ENCODE data around the gene OLA1. TPM values are rescaled to one million over a fixed set of nuclear protein-coding genes. Genes with fewer than 3 reads are reported as not detected.

OLA1 gene
- polyA plus RNA-seq, 1 donor: 236 TPM

- no peak for DNase-seq (ENCODE audit: low read depth)
Measured at GRCh38 chr2:174121175-174121574, 127.2 kb downstream of the OLA1 start.

GRCh38 chr2:174120346-174120745, 128.0 kb downstream of the OLA1 start:
- DNase-seq (ENCODE audit: low read depth): no peak

GRCh38 chr2:174117951-174118930, 130.1 kb downstream of the OLA1 start:
- no peak for DNase-seq (ENCODE audit: low read depth)

DNA sequence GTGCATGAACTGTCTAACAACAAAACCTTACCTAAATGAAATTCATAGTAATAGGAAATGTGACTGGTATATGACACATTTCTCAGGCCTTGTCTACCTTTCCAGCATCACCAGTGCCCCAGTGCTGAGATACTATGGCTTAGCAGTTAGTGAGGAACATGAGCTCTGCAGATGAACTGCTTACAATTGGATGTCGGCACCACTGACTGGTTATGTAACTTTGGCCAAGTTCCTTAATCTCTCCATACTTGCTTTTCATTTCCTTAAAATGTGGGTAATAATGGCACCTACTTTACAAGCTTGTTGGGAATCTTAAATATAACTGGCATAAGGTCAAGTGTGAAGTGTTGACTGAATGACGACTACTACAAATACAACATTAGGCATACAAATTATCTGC, 136.3 kb downstream of the OLA1 start:
- DNase-seq (ENCODE audit: low read depth): no peak

- no peak for DNase-seq (ENCODE audit: low read depth)
Measured at GRCh38 chr2:174108579-174108978, 139.8 kb downstream of the OLA1 start.

GRCh38 chr2:174106736-174107135, 141.6 kb downstream of the OLA1 start:
- DNase-seq (ENCODE audit: low read depth): no peak

DNA sequence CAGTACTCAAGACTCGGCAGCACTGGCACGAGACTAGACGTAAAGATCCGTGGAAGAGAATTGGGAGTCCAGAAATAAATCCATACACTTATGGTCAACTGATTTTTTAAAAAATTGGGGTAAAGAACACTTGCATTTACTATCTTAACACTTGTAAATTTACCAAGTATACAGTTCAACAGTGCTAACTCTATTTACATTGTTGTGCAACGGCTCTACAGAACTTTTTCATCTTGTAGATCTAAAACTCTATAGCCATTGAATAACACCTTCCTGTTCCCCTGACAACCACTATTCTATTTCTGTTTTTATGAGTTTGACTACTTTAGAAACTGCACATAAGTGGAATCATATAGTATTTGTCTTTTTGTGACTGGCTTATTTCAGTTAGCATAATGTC, 153.8 kb downstream of the OLA1 start:
- DNase-seq (ENCODE audit: low read depth): no peak

- DNase-seq (ENCODE audit: low read depth): no peak
Measured at GRCh38 chr2:174090476-174090875, 157.9 kb downstream of the OLA1 start.

GRCh38 chr2:174088706-174089460, 159.4 kb downstream of the OLA1 start:
- no peak for DNase-seq (ENCODE audit: low read depth)

- no peak for DNase-seq (ENCODE audit: low read depth)
Measured at GRCh38 chr2:174086708-174087107, 161.6 kb downstream of the OLA1 start.

DNA sequence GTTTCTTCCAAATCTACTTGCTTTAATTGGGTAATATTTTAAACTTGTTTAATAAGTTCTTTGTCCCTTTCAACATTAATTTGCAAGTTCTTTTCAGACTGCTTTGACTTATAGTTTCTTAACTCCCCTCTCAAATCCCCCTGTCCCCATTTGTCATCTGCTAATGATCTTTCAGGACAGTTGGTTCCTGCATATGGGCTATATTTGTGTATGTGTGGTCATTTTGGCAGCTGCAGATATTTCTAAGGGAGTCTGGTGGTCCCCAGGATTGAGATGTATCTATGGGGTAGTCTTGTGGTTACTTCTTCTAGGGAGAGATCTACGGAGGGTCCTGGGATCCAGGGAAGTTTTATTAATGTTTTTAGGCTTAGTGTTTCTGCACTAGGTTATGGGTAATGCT, 162.6 kb downstream of the OLA1 start:
- DNase-seq (ENCODE audit: low read depth): no peak

DNA sequence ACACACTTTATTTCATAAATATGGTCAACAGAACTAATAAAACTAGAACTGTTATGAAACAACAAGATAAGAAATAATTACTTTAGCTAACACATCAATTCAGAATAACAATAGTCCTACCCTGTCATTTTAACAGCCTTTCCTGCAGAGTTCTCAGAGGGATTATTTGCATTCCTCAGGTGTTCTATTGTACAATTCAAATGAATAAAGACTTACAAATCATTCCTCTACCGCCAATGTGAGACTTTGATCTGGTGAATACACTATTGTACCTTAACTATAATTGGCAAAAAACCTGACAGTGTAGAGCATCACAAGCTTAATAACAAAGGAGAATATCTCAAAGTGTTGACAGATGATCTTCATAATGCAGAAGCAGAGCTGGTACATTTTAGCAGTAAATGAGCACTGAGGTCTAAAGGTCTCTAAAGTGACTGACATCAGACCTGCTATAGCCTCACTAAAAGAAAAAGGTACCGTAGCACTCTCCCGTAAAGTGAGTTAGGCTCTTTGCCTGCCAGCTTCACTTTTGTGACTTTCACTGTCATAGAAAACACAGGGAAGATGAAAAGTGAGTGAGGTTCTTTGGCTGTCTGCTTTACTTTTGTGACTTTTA, 164.4 kb downstream of the OLA1 start:
- DNase-seq (ENCODE audit: low read depth): no peak

DNA sequence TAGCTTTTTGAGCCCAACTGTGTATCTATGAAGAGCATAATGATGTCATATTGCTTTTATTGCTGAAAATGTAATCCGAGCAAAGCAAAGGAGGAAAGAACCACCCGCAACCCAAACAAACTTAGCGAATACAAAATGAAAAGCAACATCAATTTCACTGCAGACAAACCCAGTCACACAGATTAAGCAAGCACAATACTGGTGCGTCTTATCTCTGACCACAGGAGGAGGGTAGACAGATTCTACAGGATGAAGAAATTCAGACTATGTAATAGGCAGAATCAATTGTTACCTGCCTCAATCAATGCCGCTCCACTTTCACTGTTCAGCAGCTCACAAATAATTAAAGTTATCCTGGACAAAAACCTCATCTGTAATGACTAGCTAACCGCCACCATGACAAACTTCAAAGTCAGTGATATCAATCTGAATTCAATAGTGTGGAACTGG, 167.6 kb downstream of the OLA1 start:
- no peak for DNase-seq (ENCODE audit: low read depth)

GRCh38 chr2:174078275-174078674, 170.1 kb downstream of the OLA1 start:
- no peak for DNase-seq (ENCODE audit: low read depth)

- DNase-seq (ENCODE audit: low read depth): no peak
Measured at GRCh38 chr2:174076975-174077374, 171.4 kb downstream of the OLA1 start.

DNA sequence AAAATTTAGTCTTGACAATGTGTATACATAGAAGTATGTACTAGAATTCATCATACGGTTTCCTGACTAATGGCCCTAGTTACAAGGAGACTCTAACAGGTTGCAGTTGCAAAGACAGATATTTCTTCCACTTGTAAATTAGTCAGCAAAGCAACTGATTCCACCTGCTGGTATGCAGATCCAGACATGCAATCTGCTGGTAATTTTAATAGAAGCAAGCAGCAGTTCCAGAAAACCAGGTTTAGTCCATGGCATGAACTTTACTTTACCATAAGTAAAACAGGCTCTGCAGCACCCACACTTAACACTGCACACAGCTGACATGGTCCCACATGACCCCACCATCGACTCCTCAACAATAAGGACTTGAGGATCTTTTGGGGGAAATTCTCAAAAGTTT, 172.3 kb downstream of the OLA1 start:
- no peak for DNase-seq (ENCODE audit: low read depth)

DNA sequence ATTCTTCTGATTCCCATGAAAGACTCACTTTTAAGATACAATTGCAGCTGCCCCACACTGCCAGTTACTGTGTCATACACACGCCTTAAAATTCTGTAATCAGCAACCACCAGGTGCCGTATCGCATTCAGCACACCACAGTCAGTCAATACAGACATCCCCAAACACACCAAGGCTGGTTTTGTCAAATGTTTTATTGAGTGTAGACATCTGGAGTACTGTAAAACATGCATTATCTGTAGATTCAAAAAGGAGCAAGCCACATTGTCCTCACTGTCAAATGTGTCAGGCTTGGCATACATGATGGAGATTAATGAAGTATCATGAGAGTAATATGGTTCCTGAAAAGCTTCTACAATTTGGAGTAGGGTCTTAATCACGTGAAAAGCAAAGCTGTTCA, 173.5 kb downstream of the OLA1 start:
- no peak for DNase-seq (ENCODE audit: low read depth)

DNA sequence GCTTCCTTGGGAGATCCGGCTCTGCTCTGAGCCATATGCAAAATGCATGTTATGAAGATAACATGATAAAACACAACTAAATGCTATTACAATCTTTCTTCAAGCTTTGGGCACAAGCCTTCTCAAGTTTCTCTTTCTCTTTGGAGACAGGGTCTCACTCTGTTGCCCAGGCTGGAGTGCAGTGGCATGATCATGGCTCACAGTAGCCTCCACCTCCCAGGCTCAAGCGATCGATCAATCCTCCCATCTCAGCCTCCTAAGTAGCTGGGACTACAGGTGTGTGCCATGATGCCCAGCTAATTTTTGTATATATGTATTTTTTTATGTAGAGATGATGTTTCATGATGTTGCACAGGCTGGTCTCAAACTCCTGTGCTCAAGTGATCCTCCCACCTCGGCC, 175.5 kb downstream of the OLA1 start:
- no peak for DNase-seq (ENCODE audit: low read depth)

DNA sequence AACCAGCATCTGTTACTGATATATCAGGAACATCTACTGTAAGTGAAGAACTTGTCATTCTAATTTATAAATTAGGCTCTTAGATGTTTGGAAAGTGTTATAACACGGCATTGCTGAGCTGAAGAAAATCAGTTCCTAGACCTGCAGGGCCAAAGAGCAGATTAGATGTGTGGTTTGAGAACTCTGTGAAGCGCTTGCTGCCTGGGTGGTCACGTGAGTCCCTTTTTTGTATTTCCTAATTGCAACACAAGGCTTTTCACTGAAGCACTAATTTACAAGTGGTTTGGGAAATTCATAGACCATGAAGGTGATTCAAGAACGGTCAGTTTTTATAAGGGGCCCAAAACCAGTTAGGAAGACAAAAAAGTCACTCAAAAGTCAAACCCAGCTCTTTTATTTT, 176.3 kb downstream of the OLA1 start:
- DNase-seq (ENCODE audit: low read depth): no peak

DNA sequence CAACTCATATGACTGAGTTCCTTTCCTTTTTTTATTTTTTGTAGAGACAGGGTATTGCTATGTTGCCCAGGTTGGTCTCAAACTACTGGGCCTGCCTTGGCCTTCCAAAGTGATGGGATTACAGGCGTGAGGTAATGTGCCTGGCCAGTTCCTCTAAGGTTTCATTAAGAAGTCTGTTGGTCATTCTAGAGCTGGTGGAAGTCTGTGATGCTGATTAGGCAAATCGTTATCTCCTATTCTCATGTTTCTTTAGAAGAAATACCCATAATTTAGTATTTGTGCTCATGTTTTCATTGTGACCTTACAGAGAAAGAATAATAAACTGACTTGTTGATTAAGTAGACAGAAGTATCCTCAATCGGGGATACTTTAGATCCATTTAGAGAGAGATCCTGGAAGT, 177.0 kb downstream of the OLA1 start:
- no peak for DNase-seq (ENCODE audit: low read depth)

DNA sequence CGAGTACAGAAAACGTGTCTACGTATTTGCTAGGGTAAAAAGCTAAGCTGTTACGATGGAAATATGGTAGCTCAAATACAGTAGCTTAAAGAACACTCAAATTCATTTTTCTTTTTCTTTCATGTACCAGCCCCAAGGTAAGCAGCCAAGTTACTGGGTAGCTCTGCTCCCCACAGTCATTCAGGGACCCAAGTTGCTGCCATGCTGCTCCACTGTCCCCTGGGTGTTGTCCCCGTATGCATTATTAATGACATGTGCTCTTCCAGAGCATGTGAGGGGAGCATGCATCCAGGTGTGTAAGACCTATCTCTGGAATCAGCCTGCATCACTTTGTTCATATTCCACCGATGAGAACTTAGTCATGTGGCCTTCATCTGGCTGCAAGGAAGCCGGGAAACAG, 178.1 kb downstream of the OLA1 start:
- DNase-seq (ENCODE audit: low read depth): no peak

DNA sequence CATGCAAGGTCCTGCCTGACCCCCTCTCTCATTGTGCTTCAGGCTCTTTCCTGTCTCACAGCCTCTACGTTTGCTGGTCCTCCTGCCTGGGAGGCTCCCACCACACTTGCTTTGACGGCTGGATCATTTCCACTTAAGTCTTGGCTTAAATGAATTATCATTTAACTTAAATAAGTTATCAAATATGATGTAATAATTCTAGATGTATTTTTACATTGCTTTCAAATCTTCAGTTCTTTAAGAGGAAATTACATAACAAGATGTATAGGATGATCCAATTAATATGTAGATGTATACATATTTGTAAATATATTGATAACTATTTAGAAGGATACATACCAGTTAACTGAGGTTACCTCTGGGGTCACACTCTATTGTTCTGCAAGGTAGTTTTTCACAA, 180.5 kb downstream of the OLA1 start:
- no peak for DNase-seq (ENCODE audit: low read depth)
